DND-41 (cell line): ENCODE measurements around the gene CFAP45.

Experiments
- ATAC-seq: fragments of 200-7000 bp; cut with Tn5 transposase; 3 replicates; pipeline ENCODE4 v1.9.1; 2021; ENCODE audit warnings: low read depth; ENCODE audit not compliant: insufficient read depth
- DNase-seq: peaks from one replicate; pipeline ENCODE4 v3.0.0-alpha.2; 2020
- H2AFZ ChIP-seq: 2 replicates; pipeline ENCODE4 v1.6.0; 2012; ENCODE audit warnings: low read depth, low read length
- H3K27ac ChIP-seq: 2 replicates; pipeline ENCODE4 v1.5.1; 2012; ENCODE audit warnings: low read length, inconsistent platforms
- H3K27me3 ChIP-seq: fragments of 200-600 bp; sonication (generic); 2 replicates; pipeline ENCODE4 v1.6.0; 2012; ENCODE audit warnings: low read length, mild to moderate bottlenecking, inconsistent platforms; ENCODE audit not compliant: insufficient read depth, poor library complexity
- H3K36me3 ChIP-seq: 2 replicates; pipeline ENCODE4 v1.5.1; 2012; ENCODE audit warnings: low read length, inconsistent platforms; ENCODE audit not compliant: insufficient read depth
- H3K4me1 ChIP-seq: 2 replicates; pipeline ENCODE4 v1.5.1; 2012; ENCODE audit warnings: mild to moderate bottlenecking, low read length; ENCODE audit not compliant: insufficient read depth
- H3K4me2 ChIP-seq: 2 replicates; pipeline ENCODE4 v1.6.0; 2012; ENCODE audit warnings: mild to moderate bottlenecking, moderate library complexity, low read length, inconsistent platforms; ENCODE audit not compliant: insufficient read depth
- H3K4me3 ChIP-seq, 2 experiments: fragments of 200-600 bp in 1 of 2; shearing (Covaris generic) in 1 of 2; 2 replicates each; pipeline ENCODE4 v1.5.1; 2012 to 2016; ENCODE audit warnings: inconsistent platforms in 2 of 2, low read length in 2 of 2, mild to moderate bottlenecking in 2 of 2, low read depth in 1 of 2, moderate library complexity in 1 of 2
- H3K79me2 ChIP-seq: 2 replicates; pipeline ENCODE4 v1.6.0; 2012; ENCODE audit warnings: low read length, inconsistent platforms; ENCODE audit not compliant: insufficient read depth
- H3K9ac ChIP-seq: 2 replicates; pipeline ENCODE4 v1.6.0; 2012; ENCODE audit warnings: low read depth, mild to moderate bottlenecking, inconsistent platforms, low read length, moderate library complexity
- H3K9me3 ChIP-seq: 2 replicates; pipeline ENCODE4 v1.5.1; 2012; ENCODE audit warnings: low read length, moderate library complexity, mild to moderate bottlenecking, inconsistent platforms; ENCODE audit not compliant: insufficient read depth, severe bottlenecking
- H4K20me1 ChIP-seq: 2 replicates; pipeline ENCODE4 v1.6.0; 2012; ENCODE audit warnings: low read length; ENCODE audit not compliant: insufficient read depth
- CTCF ChIP-seq: IDR thresholded peaks from 2 replicates; pipeline ENCODE4 v1.5.1; 2012; ENCODE audit warnings: borderline replicate concordance, low read length, moderate library complexity, mild to moderate bottlenecking; ENCODE audit not compliant: poor library complexity, severe bottlenecking; ENCODE audit errors: extremely low read depth
- EZH2 ChIP-seq: IDR thresholded peaks from 3 replicates; pipeline ENCODE4 v1.6.1; 2012; ENCODE audit warnings: borderline replicate concordance, low read depth, mild to moderate bottlenecking, moderate library complexity, low read length, inconsistent platforms; ENCODE audit not compliant: severe bottlenecking

CFAP45 gene

GRCh38 chr1:159881622-159882526 is 18.1 kb downstream of the CFAP45 start:
- Histone ChIP-seq H3K9ac (no peak overlapping the region), H3K36me3 (no peaks in the 10 kb centered on the region), H3K27ac (no peak overlapping the region), H3K4me2 (no peak overlapping the region), H3K4me1 (no peaks in the 10 kb centered on the region), H2AFZ (no peak overlapping the region), H3K4me3 (no peak overlapping the region), H4K20me1 (no peaks in the 10 kb centered on the region), H3K9me3 (no peaks in the 10 kb centered on the region), H3K27me3 (peaks cover 12% of the 10 kb centered on the region), H3K79me2 (no peaks in the 10 kb centered on the region)
- ATAC-seq (no peak), DNase-seq (peak; percentile 48)
- TF ChIP-seq CTCF (no peak), EZH2 (no peak)

GRCh38 chr1:159880430-159880829 is 19.5 kb downstream of the CFAP45 start:
- Histone ChIP-seq H2AFZ (no peak overlapping the region), H3K36me3 (no peaks in the 10 kb centered on the region), H3K9ac (no peak overlapping the region), H3K4me3 (no peak overlapping the region), H4K20me1 (no peaks in the 10 kb centered on the region), H3K4me2 (no peak overlapping the region), H3K79me2 (no peaks in the 10 kb centered on the region), H3K27me3 (peaks cover 13% of the 10 kb centered on the region), H3K4me1 (no peaks in the 10 kb centered on the region), H3K9me3 (no peaks in the 10 kb centered on the region), H3K27ac (no peak overlapping the region)
- ATAC-seq (no peak), DNase-seq (no peak)
- no peak for TF ChIP-seq EZH2
- TF ChIP-seq CTCF, result no peak

GRCh38 chr1:159879977-159880376 is 20.0 kb downstream of the CFAP45 start:
- DNase-seq (no peak), ATAC-seq (no peak)
- no peak for TF ChIP-seq EZH2
- no peak for TF ChIP-seq CTCF
- Histone ChIP-seq H3K4me1 (no peaks in the 10 kb centered on the region), H3K36me3 (no peaks in the 10 kb centered on the region), H3K79me2 (no peaks in the 10 kb centered on the region), H3K9ac (no peak overlapping the region), H3K27ac (no peak overlapping the region), H3K4me3 (no peak overlapping the region), H3K4me2 (no peak overlapping the region), H4K20me1 (no peaks in the 10 kb centered on the region), H3K9me3 (no peaks in the 10 kb centered on the region), H3K27me3 (peaks cover 14% of the 10 kb centered on the region), H2AFZ (no peak overlapping the region)
